Left lung (tissue), 10 donors: ENCODE results near the gene PIK3R5. TPM values are rescaled to one million over a fixed set of nuclear protein-coding genes. Genes with fewer than 3 reads are reported as not detected.

Experiments used
- ATAC-seq: fragments of 200-7000 bp; cut with Tn5 transposase; one replicate; pipeline ENCODE4 v1.9.1; 2020; ENCODE audit warnings: moderate library complexity
- DNase-seq, 4 donors: peaks; one replicate each; pipeline ENCODE4 v3.0.0-alpha.2; 2013 to 2020
- H3K27ac ChIP-seq, 2 donors: fragments of 200-600 bp; sonication (generic) in 1 of 2; one replicate each; pipeline versions ENCODE4 v1.5.0 to v1.8.0; 2020 to 2021
- H3K27me3 ChIP-seq, 2 donors: fragments of 200-600 bp; sonication (generic) in 1 of 2; one replicate each; pipeline versions ENCODE4 v1.5.0 to v1.8.0; 2020 to 2021
- H3K36me3 ChIP-seq, 2 donors: fragments of 200-600 bp; sonication (generic) in 1 of 2; one replicate each; pipeline versions ENCODE4 v1.5.0 to v1.8.0; 2020 to 2021
- H3K4me1 ChIP-seq, 2 donors: fragments of 200-600 bp; one replicate each; pipeline ENCODE4 v1.8.0; 2021
- H3K4me3 ChIP-seq, 2 donors: fragments of 200-600 bp; sonication (generic) in 1 of 2; one replicate each; pipeline versions ENCODE4 v1.5.0 to v1.8.0; 2020 to 2021; ENCODE audit warnings: mild to moderate bottlenecking in 1 of 2
- H3K9me3 ChIP-seq, 2 donors: fragments of 200-600 bp; sonication (generic) in 1 of 2; one replicate each; pipeline versions ENCODE4 v1.5.0 to v1.8.0; 2020 to 2021
- CTCF ChIP-seq, 2 donors: fragments of 200-600 bp; sonication (generic) in 1 of 2; IDR thresholded peaks; one replicate each; pipeline versions ENCODE4 v1.5.0 to v1.8.0; 2021; ENCODE audit warnings: antibody characterized with exemption in 2 of 2
- intact Hi-C, 2 donors: fragments of 100-400 bp; cut with DNase I; formaldehyde crosslinking; loops; one replicate each; pipeline versions ENCODE4 v1.11.2 to v1.14.2; 2022
- polyA plus RNA-seq, 6 donors: library from polyadenylated mRNA; unstranded; fragments of 120-200 nt; gene quantifications; one replicate each; pipeline ENCODE4 v1.2.1, GENCODE V29; 2013; ENCODE audit not compliant: insufficient read length in 6 of 6
- total RNA-seq, 2 donors: library from RNA; stranded (reverse); fragmentation: NEBNext Ultra II Directional; extraction: Animal tissue kit (Norgen Biotek cat#: 25700); gene quantifications; one replicate each; pipeline ENCODE4 v1.2.1, GENCODE V29; 2021
- donor health status: DM: no; HTN: yes; CAD: no.
- donor health status: DM: no; HTN: no; CAD: no.

Gene PIK3R5
- total and polyA plus RNA-seq, 8 donors, result 1.1 to 84.8 (median 2.0) TPM

- no peak for ATAC-seq
- Histone ChIP-seq H3K27me3 (peaks cover 0 to 13% of the 10 kb centered on the region in 2 donors), H3K27ac (peak overlapping the region in 1 of 2 donors; percentile 25), H3K9me3 (peaks cover 0 to 34% of the 10 kb centered on the region in 2 donors), H3K4me1 (peaks cover 0 to 60% of the 10 kb centered on the region in 2 donors), H3K4me3 (no peak overlapping the region), H3K36me3 (no peaks in the 10 kb centered on the region)
- intact Hi-C loops, result no loop called here
- TF ChIP-seq CTCF (IDR thresholded peaks at IDR 0.05), result no peak
- no peak for DNase-seq
These were observed 38.1 kb downstream of the PIK3R5 start for GRCh38 chr17:8927395-8927794.

GRCh38 chr17:8925808-8926207, 39.7 kb downstream of the PIK3R5 start:
- TF ChIP-seq CTCF (IDR thresholded peaks at IDR 0.05), result no peak
- H3K9me3 ChIP-seq, result peaks cover 0 to 31% of the 10 kb centered on the region in 2 donors
- no peaks in the 10 kb centered on the region for H3K36me3 ChIP-seq
- DNase-seq (no peak), ATAC-seq (no peak)
- intact Hi-C loops, result no loop called here
- H3K27me3 ChIP-seq, result peaks cover 0 to 10% of the 10 kb centered on the region in 2 donors
- H3K27ac ChIP-seq, result peak overlapping the region in 1 of 2 donors; percentile 11
- H3K4me1 ChIP-seq, result peaks cover 0 to 49% of the 10 kb centered on the region in 2 donors
- no peak overlapping the region for H3K4me3 ChIP-seq

- Histone ChIP-seq H3K27ac (no peak overlapping the region), H3K4me3 (no peak overlapping the region), H3K36me3 (no peaks in the 10 kb centered on the region), H3K9me3 (peaks cover 0 to 31% of the 10 kb centered on the region in 2 donors), H3K27me3 (peaks cover 0 to 10% of the 10 kb centered on the region in 2 donors), H3K4me1 (peaks cover 0 to 42% of the 10 kb centered on the region in 2 donors)
- TF ChIP-seq CTCF (IDR thresholded peaks at IDR 0.05), result no peak
- intact Hi-C loops, result no loop called here
- DNase-seq (no peak), ATAC-seq (no peak)
These were observed 40.4 kb downstream of the PIK3R5 start for GRCh38 chr17:8925141-8925540.

- no peak overlapping the region for H3K4me3 ChIP-seq
- H3K27ac ChIP-seq, result peak overlapping the region in 1 of 2 donors; percentile 64
- intact Hi-C loops, result no loop called here
- peaks cover 0 to 27% of the 10 kb centered on the region in 2 donors for H3K9me3 ChIP-seq
- H3K36me3 ChIP-seq, result no peaks in the 10 kb centered on the region
- peaks cover 0 to 41% of the 10 kb centered on the region in 2 donors for H3K4me1 ChIP-seq
- DNase-seq (no peak), ATAC-seq (no peak)
- H3K27me3 ChIP-seq, result peaks cover 0 to 10% of the 10 kb centered on the region in 2 donors
- no peak for TF ChIP-seq CTCF (IDR thresholded peaks at IDR 0.05)
These were observed 40.9 kb downstream of the PIK3R5 start for GRCh38 chr17:8924595-8924994.

- DNase-seq (no peak), ATAC-seq (peak; percentile 42)
- H3K27ac ChIP-seq, result peak overlapping the region in 1 of 2 donors; percentile 94
- no peak overlapping the region for H3K4me3 ChIP-seq
- intact Hi-C loops, result no loop called here
- H3K4me1 ChIP-seq, result peaks cover 0 to 49% of the 10 kb centered on the region in 2 donors
- H3K36me3 ChIP-seq, result no peaks in the 10 kb centered on the region
- peaks cover 0 to 10% of the 10 kb centered on the region in 2 donors for H3K27me3 ChIP-seq
- TF ChIP-seq CTCF (IDR thresholded peaks at IDR 0.05), result no peak
- H3K9me3 ChIP-seq, result peaks cover 0 to 19% of the 10 kb centered on the region in 2 donors
These were observed 41.7 kb downstream of the PIK3R5 start for GRCh38 chr17:8923762-8924161.
